Measurements from ENCODE around the gene TNFAIP8. TPM values are rescaled to one million over a fixed set of nuclear protein-coding genes. Genes with fewer than 3 reads are reported as not detected.

Gene TNFAIP8
- total and polyA plus RNA-seq, 10 of the 15 experiments (the other 5 are each of a cell fraction or from before 2014, with no cell fraction given) = 124 to 324 (median 177) TPM

GRCh38 chr5:119355685-119356611 is at the start of gene TNFAIP8 (continued):
- no peak for TF ChIP-seq USF1 (IDR thresholded peaks at IDR 0.05; ENCODE audit: borderline replicate concordance, extremely low read length, insufficient read depth, low read depth, low read length)
- TF ChIP-seq HCFC1 (IDR thresholded peaks at IDR 0.05; ENCODE audit: low read length) = no peak; the same call in 1 of the 2 replicates
- no peak for TF ChIP-seq MEF2B (IDR thresholded peaks at IDR 0.05; ENCODE audit: partially characterized antibody, poor library complexity, severe bottlenecking)
- TF ChIP-seq DPF2 (IDR thresholded peaks at IDR 0.05) = peak; percentile 79
- no peak for TF ChIP-seq CEBPZ (IDR thresholded peaks at IDR 0.05; ENCODE audit: low read depth, low read length)
- TF ChIP-seq IRF5 (IDR thresholded peaks at IDR 0.05; ENCODE audit: borderline replicate concordance) = no peak
- no peak for TF ChIP-seq ASH2L (IDR thresholded peaks at IDR 0.05; ENCODE audit: borderline replicate concordance, low read depth)
- peak; percentile 32 for TF ChIP-seq ZBED1 (IDR thresholded peaks at IDR 0.05; ENCODE audit: borderline replicate concordance)
- no peak; the same call in 1 of the 2 replicates for TF ChIP-seq ZSCAN29 (IDR thresholded peaks at IDR 0.05)
- TF ChIP-seq E2F8 (IDR thresholded peaks at IDR 0.05; ENCODE audit: low read depth, partially characterized antibody) = no peak
- TF ChIP-seq NFYA (IDR thresholded peaks at IDR 0.05; ENCODE audit: borderline replicate concordance, low read depth, low read length) = no peak
- TF ChIP-seq RB1 (IDR thresholded peaks at IDR 0.05; ENCODE audit: borderline replicate concordance) = peak; percentile 58; the same call in 1 of the 2 replicates
- no peak for TF ChIP-seq MYB (IDR thresholded peaks at IDR 0.05; ENCODE audit: borderline replicate concordance, low read depth, low read length)
- no peak for TF ChIP-seq SMAD1 (IDR thresholded peaks at IDR 0.05; ENCODE audit: low read depth, partially characterized antibody)
- no peak for TF ChIP-seq ELK1 (IDR thresholded peaks at IDR 0.05; ENCODE audit: low read depth, low read length)
- TF ChIP-seq WRNIP1 (IDR thresholded peaks at IDR 0.05; ENCODE audit: borderline replicate concordance, low read depth, low read length) = no peak
- TF ChIP-seq ATF7 (IDR thresholded peaks at IDR 0.05; ENCODE audit: low read depth) = no peak
- no peak for TF ChIP-seq CHD2 (IDR thresholded peaks at IDR 0.05; ENCODE audit: borderline replicate concordance, low read depth, low read length)
- no peak for TF ChIP-seq BRCA1 (IDR thresholded peaks at IDR 0.05; ENCODE audit: low read depth, low read length)

All from GM12878 (cell line).